GM23338 (cell line): ENCODE data around the gene NDUFA13.

ENCODE experiments used
- CREB1 ChIP-seq: fragments of 250-450 bp; sonication (Bioruptor Pico); IDR thresholded peaks from 2 replicates; pipeline ENCODE4 v1.5.0; 2020; ENCODE audit warnings: low read depth, mild to moderate bottlenecking, moderate library complexity
- TF ChIP-seq, protein P1 (sequence below), 2 experiments: fragments of 200-600 bp in 1 of 2; sonication (generic) in 1 of 2; conservative IDR thresholded peaks; 2 replicates each; pipeline versions ENCODE4 v1.5.1 to v1.6.1; 2016 to 2017; ENCODE audit warnings: antibody characterized with exemption in 2 of 2, low read depth in 2 of 2, mild to moderate bottlenecking in 2 of 2, moderate library complexity in 1 of 2

DNA sequence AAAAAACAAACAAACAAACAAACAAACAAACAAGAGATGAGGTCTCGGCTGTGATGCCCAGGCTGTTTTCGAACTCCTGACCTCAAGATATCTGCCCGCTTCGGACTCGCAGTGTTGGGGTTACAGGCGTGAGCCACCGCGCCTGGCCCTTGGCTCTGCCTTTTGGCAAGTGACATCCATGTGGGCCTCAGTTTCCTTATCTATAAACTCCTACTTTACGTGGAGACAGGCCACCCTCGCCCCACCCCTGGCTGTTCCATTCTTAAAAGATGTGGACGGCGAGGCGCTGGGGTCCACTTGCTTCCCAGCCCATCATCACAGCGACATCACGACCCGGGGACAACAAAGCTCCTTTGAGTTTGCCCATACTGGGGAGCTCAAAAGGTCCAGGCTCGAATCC lies 2.3 kb upstream of the NDUFA13 start:
- TF ChIP-seq, protein P1, sequence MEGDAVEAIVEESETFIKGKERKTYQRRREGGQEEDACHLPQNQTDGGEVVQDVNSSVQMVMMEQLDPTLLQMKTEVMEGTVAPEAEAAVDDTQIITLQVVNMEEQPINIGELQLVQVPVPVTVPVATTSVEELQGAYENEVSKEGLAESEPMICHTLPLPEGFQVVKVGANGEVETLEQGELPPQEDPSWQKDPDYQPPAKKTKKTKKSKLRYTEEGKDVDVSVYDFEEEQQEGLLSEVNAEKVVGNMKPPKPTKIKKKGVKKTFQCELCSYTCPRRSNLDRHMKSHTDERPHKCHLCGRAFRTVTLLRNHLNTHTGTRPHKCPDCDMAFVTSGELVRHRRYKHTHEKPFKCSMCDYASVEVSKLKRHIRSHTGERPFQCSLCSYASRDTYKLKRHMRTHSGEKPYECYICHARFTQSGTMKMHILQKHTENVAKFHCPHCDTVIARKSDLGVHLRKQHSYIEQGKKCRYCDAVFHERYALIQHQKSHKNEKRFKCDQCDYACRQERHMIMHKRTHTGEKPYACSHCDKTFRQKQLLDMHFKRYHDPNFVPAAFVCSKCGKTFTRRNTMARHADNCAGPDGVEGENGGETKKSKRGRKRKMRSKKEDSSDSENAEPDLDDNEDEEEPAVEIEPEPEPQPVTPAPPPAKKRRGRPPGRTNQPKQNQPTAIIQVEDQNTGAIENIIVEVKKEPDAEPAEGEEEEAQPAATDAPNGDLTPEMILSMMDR (conservative IDR thresholded peaks at IDR 0.05; ENCODE audit: low read depth in 2 of 2): no peak
- TF ChIP-seq CREB1 (CRISPR knock-in tag): no peak
